VCaP (cell line): ENCODE results near the gene LDB3.

Experiments used
- H3K27ac ChIP-seq: fragments of 450-650 bp; 2 replicates; pipeline ENCODE4 v1.5.1; 2017
- CTCF ChIP-seq: fragments of 450-650 bp; conservative IDR thresholded peaks from 2 replicates; pipeline ENCODE4 v1.5.1; 2017; ENCODE audit warnings: mild to moderate bottlenecking, moderate library complexity

The LDB3 gene

GRCh38 chr10:86662186-86663045, 5.9 kb upstream of the LDB3 start:
- peak overlapping the region; percentile 19; the same call in 1 of the 2 replicates for H3K27ac ChIP-seq
- TF ChIP-seq CTCF, result no peak

DNA sequence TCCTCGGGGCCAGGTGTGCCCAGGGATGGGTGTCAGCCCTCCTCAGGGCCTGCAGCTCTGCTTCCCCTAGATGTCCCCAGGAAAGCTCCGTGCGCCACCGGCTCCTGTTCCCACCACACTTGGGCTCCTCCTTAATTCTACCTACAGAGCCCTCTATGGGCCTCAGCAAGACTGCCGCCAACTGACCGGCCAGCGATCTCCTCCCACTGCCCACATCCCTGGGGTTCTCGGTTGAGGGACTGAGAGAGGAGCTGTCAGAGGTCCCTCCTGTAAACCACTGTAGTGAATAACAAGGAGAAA, 5.3 kb upstream of the LDB3 start:
- TF ChIP-seq CTCF, result no peak

DNA sequence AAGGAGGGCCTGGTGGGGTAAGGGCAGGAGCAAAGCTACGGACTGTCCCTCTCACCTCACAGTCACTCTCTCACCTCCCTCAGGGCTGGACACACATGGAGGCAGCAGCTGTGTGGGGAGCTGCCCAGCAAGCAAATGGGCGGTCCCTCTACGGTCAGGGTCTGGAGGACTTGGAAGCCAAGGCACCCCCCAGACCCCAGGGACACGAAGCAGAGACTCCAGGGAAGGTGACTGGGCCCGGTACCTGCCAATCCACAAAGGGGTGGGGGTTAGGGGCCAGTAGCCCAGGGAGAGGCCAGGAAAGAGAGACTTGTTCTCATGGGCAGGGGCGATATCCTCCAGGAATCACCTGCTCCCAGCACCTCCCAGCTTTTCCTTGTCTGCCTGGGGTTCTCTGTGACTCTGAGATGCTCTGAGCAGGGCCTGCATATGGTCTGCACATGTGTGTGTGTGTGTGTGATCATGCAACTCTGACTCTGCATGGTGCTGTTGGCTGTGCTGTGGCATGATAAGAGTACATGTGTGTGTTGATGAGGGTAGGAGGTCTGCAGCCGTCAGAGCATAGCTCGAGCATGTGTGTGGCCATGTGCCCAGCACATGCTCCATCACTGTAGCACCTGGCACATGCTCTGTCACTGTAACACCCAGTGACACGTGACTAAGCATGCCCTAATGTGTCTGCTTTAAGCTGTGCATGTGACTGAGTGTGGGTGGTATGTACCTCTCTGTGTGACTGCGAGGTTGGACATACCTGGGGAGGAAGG, 4.6 kb upstream of the LDB3 start:
- no peak overlapping the region for H3K27ac ChIP-seq
- TF ChIP-seq CTCF, result no peak

More for the DNA sequence above, 5.3 kb upstream of the LDB3 start:
- H3K27ac ChIP-seq, result no peak overlapping the region

GRCh38 chr10:86664341-86665217, 3.7 kb upstream of the LDB3 start:
- no peak for TF ChIP-seq CTCF

GRCh38 chr10:86665218-86665607, 3.1 kb upstream of the LDB3 start:
- H3K27ac ChIP-seq, result no peak overlapping the region; the same call in 1 of the 2 replicates
- TF ChIP-seq CTCF, result no peak

More at GRCh38 chr10:86664341-86665217, 3.7 kb upstream of the LDB3 start:
- H3K27ac ChIP-seq, result no peak overlapping the region; the same call in 1 of the 2 replicates

- no peak overlapping the region for H3K27ac ChIP-seq
- TF ChIP-seq CTCF, result no peak
Measured at GRCh38 chr10:86665868-86666267, 2.4 kb upstream of the LDB3 start.

GRCh38 chr10:86666538-86666937, 1.8 kb upstream of the LDB3 start:
- H3K27ac ChIP-seq, result no peak overlapping the region
- TF ChIP-seq CTCF, result no peak
